ENCODE measurements around the gene VRK3.
A peak's percentile ranks its signal among the peaks of the same experiment; 100 is the strongest.

The VRK3 gene

DNA sequence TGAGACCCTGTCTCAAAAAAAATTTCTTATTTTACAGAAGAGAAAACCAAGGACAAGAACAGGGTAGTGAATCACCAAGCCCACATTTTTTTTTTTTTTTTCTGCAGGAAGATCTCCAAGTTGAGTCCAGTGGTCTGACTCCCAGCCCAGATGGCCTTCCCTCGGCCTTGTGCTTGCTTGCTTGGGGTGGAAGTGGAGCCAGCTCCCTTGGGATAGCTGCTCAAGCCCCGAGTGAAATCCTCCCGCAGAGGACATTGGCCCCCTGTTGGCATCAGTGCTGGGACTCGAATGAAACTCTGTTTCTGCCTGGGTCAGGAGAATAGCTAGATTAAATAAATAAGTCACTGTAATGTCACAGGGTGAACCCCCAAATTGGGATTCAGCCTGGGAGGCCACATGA lies 86.5 kb downstream of the VRK3 start:
- peaks cover 6% of the 10 kb centered on the region for H3K4me1 Mint-ChIP-seq
- H3K27ac Mint-ChIP-seq = no peak overlapping the region
- H3K36me3 Mint-ChIP-seq = no peaks in the 10 kb centered on the region
- no peaks in the 10 kb centered on the region for H3K27me3 Mint-ChIP-seq
- no peak overlapping the region for H3K4me3 Mint-ChIP-seq
- H3K9me3 Mint-ChIP-seq = no peaks in the 10 kb centered on the region

DNA sequence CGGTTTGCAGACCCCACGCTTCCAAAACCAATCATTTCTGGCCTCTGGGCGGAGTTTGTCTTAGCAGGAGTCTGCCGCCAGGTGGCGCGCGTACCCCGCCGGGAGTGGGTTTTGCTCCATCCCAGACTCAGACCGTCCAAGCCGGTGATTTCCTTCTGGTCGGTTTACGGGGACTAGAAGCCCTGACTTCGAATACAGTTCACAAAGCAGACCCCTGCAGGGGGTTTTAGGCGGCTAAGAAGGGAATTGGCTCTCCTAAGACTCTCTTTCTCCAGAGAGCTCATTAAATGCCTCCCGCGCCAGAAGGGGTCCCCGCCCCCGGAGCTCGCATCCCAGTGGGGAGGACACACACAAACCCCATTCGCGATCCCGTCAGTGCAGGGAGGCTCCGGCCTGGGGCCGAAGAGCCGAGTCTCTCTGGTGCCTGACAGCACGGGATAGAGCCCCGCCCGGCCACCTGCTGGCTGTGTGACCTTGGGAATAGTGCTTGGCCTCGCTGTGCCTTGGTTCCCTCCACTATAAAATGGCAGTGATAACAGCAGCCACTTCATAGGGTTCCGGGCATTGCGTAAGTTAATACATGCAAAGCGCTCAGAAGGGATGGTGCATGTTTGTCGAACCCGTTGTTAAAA lies 87.3 kb downstream of the VRK3 start:
- Mint-ChIP-seq H3K4me3 (no peak overlapping the region), H3K36me3 (no peaks in the 10 kb centered on the region), H3K27ac (no peak overlapping the region), H3K4me1 (peaks cover 14% of the 10 kb centered on the region), H3K9me3 (no peaks in the 10 kb centered on the region), H3K27me3 (no peaks in the 10 kb centered on the region)

DNA sequence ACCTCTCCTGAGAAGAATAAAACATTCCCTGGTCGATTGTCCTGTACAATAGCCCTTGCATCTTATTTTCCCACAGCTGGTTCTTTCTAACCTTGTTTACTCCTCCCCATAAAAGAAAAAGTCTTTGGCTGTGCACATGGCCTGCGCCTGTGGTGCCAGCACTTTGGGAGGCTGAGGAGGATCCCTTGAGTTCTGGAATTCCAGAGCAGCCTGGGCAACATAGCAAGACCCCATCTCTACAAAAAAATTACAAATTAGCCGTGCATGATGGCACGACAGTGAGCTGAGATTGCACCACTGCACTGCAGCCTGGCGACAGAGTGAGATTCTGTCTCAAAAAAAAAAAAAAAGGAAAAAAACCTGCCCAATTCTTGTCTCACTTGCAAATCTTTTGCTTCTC lies 88.6 kb downstream of the VRK3 start:
- Mint-ChIP-seq H3K4me3 (no peak overlapping the region), H3K36me3 (peaks cover 6% of the 10 kb centered on the region), H3K9me3 (no peaks in the 10 kb centered on the region), H3K4me1 (peaks cover 24% of the 10 kb centered on the region), H3K27ac (peak overlapping the region; percentile 3), H3K27me3 (no peaks in the 10 kb centered on the region)

DNA sequence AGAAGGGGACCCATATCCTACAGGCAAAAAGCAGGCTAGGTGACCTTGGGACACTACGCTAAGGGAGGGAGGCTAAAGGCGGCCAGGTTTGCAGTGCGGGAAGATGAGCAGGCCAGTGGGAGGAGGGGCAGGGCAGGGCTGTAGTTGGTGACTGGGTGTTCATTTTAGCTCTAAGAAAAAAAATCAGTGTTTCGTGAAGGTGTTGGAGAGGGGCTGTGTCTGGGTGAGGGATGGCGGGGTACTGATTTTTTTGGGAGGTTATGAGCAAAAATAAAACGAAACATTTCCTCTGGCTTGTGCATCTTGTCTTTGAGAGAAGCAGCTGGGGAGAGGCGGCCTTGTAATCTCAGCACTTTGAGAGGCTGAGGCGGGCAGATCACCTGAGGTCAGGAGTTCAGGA lies 91.5 kb downstream of the VRK3 start:
- H3K27ac Mint-ChIP-seq = no peak overlapping the region
- peak overlapping the region; percentile 65 for H3K4me3 Mint-ChIP-seq
- H3K36me3 Mint-ChIP-seq = peaks cover 17% of the 10 kb centered on the region
- H3K4me1 Mint-ChIP-seq = peaks cover 39% of the 10 kb centered on the region
- no peaks in the 10 kb centered on the region for H3K9me3 Mint-ChIP-seq
- H3K27me3 Mint-ChIP-seq = peaks cover 1% of the 10 kb centered on the region

DNA sequence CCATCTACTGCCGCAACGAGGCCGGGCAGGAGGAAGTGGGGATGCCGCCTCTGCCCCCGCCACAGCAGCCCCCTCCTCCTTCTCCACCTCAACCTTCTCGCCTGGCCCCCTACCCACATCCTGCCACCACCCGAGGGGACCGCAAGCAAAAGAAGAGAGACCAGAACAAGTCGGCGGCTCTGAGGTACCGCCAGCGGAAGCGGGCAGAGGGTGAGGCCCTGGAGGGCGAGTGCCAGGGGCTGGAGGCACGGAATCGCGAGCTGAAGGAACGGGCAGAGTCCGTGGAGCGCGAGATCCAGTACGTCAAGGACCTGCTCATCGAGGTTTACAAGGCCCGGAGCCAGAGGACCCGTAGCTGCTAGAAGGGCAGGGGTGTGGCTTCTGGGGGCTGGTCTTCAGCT lies 92.4 kb downstream of the VRK3 start:
- Mint-ChIP-seq H3K27me3 (peaks cover 1% of the 10 kb centered on the region), H3K27ac (no peak overlapping the region), H3K4me1 (peaks cover 43% of the 10 kb centered on the region), H3K4me3 (no peak overlapping the region), H3K9me3 (no peaks in the 10 kb centered on the region), H3K36me3 (peaks cover 20% of the 10 kb centered on the region)

DNA sequence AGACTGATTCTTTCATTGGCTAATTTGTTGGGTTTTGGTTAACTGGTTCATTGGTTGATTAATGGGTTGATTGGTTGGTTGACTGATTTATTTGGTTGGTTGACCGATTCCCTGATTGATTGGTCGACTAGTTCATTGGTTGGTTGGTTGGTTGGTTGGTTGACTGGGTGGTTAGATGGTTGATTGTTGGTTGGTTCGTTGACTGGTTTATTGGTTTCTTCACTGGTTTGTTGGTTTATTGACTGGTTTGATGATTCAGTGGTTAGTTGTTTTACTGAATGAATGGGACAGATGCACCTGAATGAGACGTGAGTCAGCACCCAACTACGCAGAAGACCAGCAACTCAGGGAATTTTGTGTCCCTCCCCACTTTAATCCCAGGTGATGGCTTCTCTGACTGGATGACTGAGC lies 93.1 kb downstream of the VRK3 start:
- Mint-ChIP-seq H3K4me3 (peak overlapping the region; percentile 63), H3K4me1 (peaks cover 50% of the 10 kb centered on the region), H3K9me3 (no peaks in the 10 kb centered on the region), H3K27me3 (peaks cover 1% of the 10 kb centered on the region), H3K27ac (no peak overlapping the region), H3K36me3 (peaks cover 24% of the 10 kb centered on the region)

DNA sequence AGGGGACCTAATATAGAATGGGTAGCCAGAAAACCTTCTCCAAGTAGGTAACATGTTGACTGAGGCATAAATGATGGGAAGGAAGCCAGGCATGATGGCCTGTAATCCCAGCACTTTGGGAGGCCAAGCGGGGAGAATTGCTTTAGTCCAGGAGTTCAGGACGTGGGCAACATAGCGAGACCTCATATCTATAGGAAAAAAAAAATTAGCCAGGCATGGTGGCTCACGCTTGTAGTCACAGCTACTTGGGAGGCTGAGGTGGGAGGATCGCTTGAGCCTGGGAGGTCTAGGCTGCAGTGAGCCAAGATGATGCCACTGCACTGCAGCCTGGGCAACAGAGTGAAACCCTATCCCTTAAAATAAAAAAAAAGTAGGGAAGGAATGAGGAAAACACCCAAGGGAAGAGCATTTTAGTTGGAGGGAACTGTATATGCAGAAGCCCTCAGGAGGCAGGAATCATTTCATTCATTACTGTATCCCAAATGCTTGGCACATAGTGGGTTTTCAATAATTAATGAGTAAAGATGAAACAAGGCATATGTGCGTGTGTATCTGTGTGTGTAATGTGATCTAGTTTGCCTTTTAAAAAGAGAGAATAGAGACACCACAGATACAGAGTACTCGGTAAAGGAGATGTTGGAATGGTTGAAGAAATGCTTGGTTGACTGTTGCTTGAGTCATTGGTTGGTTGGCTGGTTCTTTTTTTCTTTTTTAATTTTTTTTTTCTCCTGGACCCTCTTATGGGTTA lies 93.7 kb downstream of the VRK3 start:
- Mint-ChIP-seq H3K27me3 (peaks cover 1% of the 10 kb centered on the region), H3K27ac (no peak overlapping the region), H3K9me3 (no peaks in the 10 kb centered on the region), H3K4me1 (peaks cover 54% of the 10 kb centered on the region), H3K36me3 (peaks cover 24% of the 10 kb centered on the region), H3K4me3 (peak overlapping the region; percentile 63)

DNA sequence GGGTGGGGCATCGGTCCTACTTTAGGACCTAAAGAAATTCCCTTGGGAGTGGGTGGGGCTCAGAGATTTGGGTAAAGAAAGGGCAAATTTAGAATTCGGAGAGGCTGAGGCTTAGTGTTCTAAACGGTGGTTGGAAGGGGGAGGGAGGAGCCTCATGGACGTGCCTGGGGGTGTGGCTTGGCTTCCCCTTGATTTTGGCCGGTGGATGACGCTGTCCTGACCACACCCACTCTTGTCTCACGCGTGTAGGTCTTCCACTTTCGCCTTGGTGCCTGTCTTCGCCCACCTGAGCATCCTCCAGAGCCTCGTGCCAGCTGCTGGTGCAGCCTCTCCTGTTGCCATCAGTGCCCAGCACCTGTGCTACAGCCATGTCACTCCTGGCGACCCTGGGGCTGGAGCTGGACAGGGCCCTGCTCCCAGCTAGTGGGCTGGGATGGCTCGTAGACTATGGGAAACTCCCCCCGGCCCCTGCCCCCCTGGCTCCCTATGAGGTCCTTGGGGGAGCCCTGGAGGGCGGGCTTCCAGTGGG lies 94.6 kb downstream of the VRK3 start:
- peak overlapping the region; percentile 8 for H3K27ac Mint-ChIP-seq
- peaks cover 24% of the 10 kb centered on the region for H3K36me3 Mint-ChIP-seq
- no peaks in the 10 kb centered on the region for H3K9me3 Mint-ChIP-seq
- H3K4me3 Mint-ChIP-seq = peak overlapping the region; percentile 45
- H3K27me3 Mint-ChIP-seq = peaks cover 1% of the 10 kb centered on the region
- peaks cover 58% of the 10 kb centered on the region for H3K4me1 Mint-ChIP-seq

DNA sequence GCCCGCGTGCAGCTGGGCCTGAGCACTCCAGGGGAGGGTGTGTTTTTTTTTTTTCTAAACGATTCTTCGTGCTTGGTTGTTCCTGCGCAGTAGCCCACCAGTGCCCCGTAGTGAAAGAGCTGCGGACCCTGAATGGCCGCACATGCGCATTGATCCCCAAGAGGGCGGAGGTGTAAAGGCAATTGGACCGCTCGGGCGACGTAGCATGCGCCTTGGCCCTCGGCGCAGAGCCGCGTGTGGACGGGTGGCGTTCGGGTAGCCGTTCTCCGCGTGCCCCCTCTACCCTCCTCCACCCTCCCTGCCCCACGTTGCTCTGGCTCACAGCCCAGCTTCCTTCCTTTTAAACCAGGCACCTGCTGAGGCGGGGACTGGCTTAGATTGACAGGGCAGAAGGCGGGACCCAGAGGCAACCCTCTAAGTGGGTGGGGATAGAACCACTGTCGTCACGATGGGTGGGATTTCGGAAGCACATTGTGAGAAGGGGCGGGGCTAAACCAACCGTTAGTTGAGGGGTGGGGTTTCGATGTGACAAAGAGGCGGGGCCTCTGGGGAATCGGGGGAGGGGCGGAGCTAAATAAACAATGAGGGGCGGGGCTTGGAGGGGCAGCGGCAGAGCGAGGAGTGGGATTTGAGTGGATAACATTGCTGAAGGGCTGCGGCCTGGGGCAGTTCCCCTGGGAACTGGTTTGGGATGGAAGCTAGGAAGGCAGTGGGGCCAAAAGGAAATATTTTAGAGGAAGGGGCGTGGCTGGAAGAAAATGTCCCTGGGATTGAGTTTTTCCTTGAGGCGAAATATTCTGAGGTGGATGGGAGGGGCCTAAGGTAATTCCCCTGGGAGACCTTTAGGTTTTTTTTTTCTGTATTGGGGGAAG lies 95.3 kb downstream of the VRK3 start:
- H3K27me3 Mint-ChIP-seq = peaks cover 1% of the 10 kb centered on the region
- no peaks in the 10 kb centered on the region for H3K9me3 Mint-ChIP-seq
- H3K36me3 Mint-ChIP-seq = peaks cover 27% of the 10 kb centered on the region
- peak overlapping the region; percentile 95 for H3K4me3 Mint-ChIP-seq
- peaks cover 62% of the 10 kb centered on the region for H3K4me1 Mint-ChIP-seq
- peak overlapping the region; percentile 100 for H3K27ac Mint-ChIP-seq

DNA sequence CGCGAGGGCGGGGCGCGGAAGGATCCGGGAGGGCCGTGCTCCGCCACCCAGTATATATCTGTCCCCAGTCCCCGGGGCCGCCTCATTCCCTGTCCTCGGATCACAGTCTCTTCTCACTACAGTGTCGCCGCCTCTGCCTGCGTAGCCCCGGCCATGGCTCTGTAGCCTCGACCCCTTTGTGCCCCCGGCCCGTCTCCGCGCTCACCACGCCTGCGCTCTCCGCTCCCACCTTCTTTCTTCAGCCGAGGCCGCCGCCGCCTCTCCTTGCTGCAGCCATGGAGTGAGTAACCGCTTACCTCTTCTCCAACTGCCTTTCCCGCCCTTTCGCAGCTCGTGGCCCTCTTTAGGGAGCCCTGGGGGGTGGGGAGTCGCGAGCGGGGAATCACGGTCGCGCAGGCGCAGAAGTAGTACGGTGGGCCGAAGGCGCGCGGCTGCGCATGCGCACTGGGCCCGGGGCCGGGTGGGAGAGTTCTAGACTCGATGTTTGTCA lies 96.0 kb downstream of the VRK3 start, which contains the start of the genes ATF5 and NUP62:
TSS of gene ATF5 (plus strand) at position 85 of the 490 bp plus-strand sequence. CDS start 1,646 bp downstream, outside the sequence.
TSS of gene NUP62 (minus strand) at position 384 of the 490 bp plus-strand sequence. CDS start 19,697 bp downstream, outside the sequence.
- peaks cover 1% of the 10 kb centered on the region for H3K27me3 Mint-ChIP-seq
- H3K9me3 Mint-ChIP-seq = no peaks in the 10 kb centered on the region
- peak within 1 kb of the TSS; percentile 95 for H3K4me3 Mint-ChIP-seq
- H3K4me1 Mint-ChIP-seq = peaks cover 62% of the 10 kb centered on the region
- H3K27ac Mint-ChIP-seq = peak within 1 kb of the TSS; percentile 100
- H3K36me3 Mint-ChIP-seq = peaks cover 27% of the 10 kb centered on the region

DNA sequence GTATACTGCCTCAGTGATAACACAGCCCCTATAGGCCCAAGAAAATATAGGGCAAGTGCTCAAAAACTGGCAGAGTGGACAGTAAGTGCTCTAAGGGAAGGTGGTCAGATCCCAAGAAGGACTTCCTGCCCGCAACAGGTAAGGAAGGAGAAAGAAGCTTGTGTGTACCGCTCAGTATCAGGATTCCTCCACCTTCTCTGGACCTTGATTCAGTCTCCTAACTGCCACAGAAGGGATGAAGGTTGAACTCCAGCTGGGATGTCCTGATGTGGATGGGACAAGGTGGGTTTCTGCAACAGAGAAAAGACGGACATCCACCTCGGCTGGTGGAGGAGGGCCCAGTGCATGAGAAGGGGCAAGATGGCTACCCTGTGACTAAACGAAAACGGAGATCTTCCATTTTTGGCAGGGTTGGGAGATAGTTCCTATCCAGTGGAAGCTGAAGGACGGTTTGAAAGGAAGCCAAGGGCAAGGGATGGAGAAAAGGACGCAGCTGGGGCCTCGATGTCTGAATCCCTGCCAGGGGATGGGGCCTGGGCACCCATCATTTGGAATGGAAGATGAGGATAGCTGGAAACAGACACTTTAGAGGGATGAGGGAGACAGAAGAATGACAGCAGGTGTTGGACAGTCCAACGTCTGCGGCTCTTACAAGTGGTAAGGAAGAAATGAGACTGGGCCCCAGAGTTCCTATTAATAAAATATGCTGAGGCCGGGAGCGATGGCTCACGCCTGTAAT lies 97.5 kb downstream of the VRK3 start:
- H3K4me1 Mint-ChIP-seq = peaks cover 54% of the 10 kb centered on the region
- no peaks in the 10 kb centered on the region for H3K9me3 Mint-ChIP-seq
- peak overlapping the region; percentile 94 for H3K27ac Mint-ChIP-seq
- H3K4me3 Mint-ChIP-seq = peak overlapping the region; percentile 95
- H3K36me3 Mint-ChIP-seq = peaks cover 29% of the 10 kb centered on the region
- peaks cover 1% of the 10 kb centered on the region for H3K27me3 Mint-ChIP-seq

DNA sequence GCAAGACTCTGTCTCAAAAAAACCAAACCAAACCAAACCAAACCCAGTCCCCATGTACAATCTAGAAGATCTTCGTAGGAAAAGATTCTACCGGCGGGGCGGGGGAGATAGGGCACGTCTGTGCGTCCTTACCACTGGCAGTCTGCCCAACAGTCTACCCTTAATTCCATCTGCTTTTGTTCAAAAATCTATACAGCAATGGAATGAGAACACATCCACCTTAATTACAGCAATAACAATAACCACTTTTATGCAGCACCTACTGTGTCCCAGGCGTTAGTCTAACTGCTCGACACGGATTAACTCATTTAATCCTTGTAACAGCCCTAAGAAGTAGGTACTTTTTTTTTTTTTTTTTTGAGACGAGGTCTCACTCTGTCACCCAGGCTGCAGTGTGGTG lies 98.7 kb downstream of the VRK3 start:
- peaks cover 22% of the 10 kb centered on the region for H3K36me3 Mint-ChIP-seq
- no peaks in the 10 kb centered on the region for H3K9me3 Mint-ChIP-seq
- H3K27ac Mint-ChIP-seq = peak overlapping the region; percentile 30
- peak overlapping the region; percentile 4 for H3K4me3 Mint-ChIP-seq
- H3K4me1 Mint-ChIP-seq = peaks cover 51% of the 10 kb centered on the region
- H3K27me3 Mint-ChIP-seq = peaks cover 1% of the 10 kb centered on the region

Data from activated naive CD4-positive, alpha-beta T cell treated with anti-CD3 and anti-CD28 coated beads, Interleukin-2, amount 50 U/mL, for 24 hours (primary cell).